ENCODE results near the gene ARF5. TPM values are rescaled to one million over a fixed set of nuclear protein-coding genes. Genes with fewer than 3 reads are reported as not detected.

Gene ARF5
- total and polyA plus RNA-seq, 2 experiments from 2014 or later = 207 to 263 TPM

DNA sequence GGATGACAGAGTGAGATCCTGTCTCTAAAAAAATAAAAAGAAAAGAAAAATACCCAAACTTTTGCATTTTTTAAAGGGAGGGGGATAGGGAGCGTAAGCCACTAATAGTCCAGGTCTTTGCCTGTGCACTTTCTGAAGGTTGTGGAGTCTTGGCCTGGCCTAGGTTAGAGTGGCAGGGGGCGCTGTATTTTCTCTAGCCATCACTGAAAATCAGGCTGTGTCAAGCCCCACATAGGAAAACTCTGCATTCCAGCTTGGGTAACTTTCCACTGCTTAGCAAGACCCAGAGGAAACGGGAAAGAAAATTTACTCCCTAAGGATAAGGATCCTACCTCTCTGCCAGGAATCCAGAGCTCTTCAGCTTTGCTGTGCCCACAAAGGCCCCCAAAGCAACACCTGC lies 40.2 kb downstream of the ARF5 start:
- Histone ChIP-seq H3K9ac (no peak overlapping the region), H2AFZ (no peak overlapping the region), H3F3A (ENCODE audit: insufficient read depth) (peaks cover 10% of the 10 kb centered on the region), H3K27ac (no peak overlapping the region), H3K27me3 (replicated peaks; ENCODE audit: insufficient read depth) (peaks cover 11% of the 10 kb centered on the region; the same call in 1 of the 2 replicates), H3K4me1 (ENCODE audit: insufficient read depth) (peaks cover 16% of the 10 kb centered on the region), H3K9me3 (ENCODE audit: low read depth) (no peaks in the 10 kb centered on the region), H3K9me2 (ENCODE audit: insufficient read depth) (no peaks in the 10 kb centered on the region), H3K36me3 (ENCODE audit: low read depth) (no peaks in the 10 kb centered on the region), H3K4me2 (ENCODE audit: unreplicated experiment) (no peak overlapping the region), H3K4me3 (no peak overlapping the region), H3K79me2 (ENCODE audit: insufficient read depth) (no peaks in the 10 kb centered on the region), H4K20me1 (ENCODE audit: insufficient read depth) (no peaks in the 10 kb centered on the region)
- 52% methylated on average over 3 of the region's 3 CpGs for WGBS, 2 experiments (ENCODE audit: low coverage in 1 of 2, low lambda C conversion rate in 2 of 2, missing lambda C conversion rate in 2 of 2)
- TF ChIP-seq EZH2 (IDR thresholded peaks at IDR 0.05; ENCODE audit: insufficient read depth, poor library complexity, severe bottlenecking) (no peak), EZH2phosphoT487 (IDR thresholded peaks at IDR 0.05; ENCODE audit: insufficient read depth, low read depth) (no peak)
- no peak for DNase-seq
- in situ Hi-C loops (cut with MboI) = no loop called here

DNA sequence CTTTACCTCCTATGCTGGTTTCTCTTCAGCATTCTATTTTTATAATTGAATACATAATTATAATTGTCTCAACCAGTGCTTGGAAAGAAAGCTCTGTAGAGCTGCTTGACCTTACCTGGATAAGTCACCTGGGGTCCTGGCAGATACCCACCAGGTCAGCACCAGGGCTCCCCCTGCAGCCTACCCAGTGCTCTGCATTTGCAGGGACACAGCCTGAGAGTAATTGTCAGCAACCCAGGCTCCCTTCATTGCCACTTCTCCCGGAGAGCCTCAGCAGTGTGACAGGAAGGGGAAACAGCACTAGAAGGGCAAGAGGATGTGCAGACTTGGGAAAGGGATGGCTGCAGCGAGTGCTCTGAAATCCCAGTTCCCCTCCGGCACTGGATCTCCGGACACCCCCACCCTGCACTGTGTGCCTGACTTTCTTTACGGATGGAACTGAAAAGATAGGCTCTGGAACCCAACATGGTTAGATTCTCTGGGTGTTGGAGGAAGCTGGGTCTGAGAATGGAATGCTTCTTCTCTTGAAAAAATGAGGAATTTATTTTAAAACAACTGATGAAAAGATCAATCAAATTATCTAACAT lies 41.1 kb downstream of the ARF5 start:
- no peak for TF ChIP-seq EZH2phosphoT487 (IDR thresholded peaks at IDR 0.05; ENCODE audit: insufficient read depth, low read depth)
- no peak for TF ChIP-seq EZH2 (IDR thresholded peaks at IDR 0.05; ENCODE audit: insufficient read depth, poor library complexity, severe bottlenecking)
- H3K36me3 ChIP-seq (ENCODE audit: low read depth) = no peaks in the 10 kb centered on the region
- no peak for DNase-seq
- no peaks in the 10 kb centered on the region for H3K79me2 ChIP-seq (ENCODE audit: insufficient read depth)
- no peak overlapping the region for H3K9ac ChIP-seq
- in situ Hi-C loops (cut with MboI) = no loop called here
- H3F3A ChIP-seq (ENCODE audit: insufficient read depth) = peaks cover 15% of the 10 kb centered on the region
- no peaks in the 10 kb centered on the region for H3K9me3 ChIP-seq (ENCODE audit: low read depth)
- 20 to 23% methylated on average over 5 of the region's 5 CpGs for WGBS, 2 experiments (ENCODE audit: low coverage in 1 of 2, low lambda C conversion rate in 2 of 2, missing lambda C conversion rate in 2 of 2)
- H3K27ac ChIP-seq = no peak overlapping the region
- H3K27me3 ChIP-seq (replicated peaks; ENCODE audit: insufficient read depth) = peaks cover 9% of the 10 kb centered on the region; the same call in 1 of the 2 replicates
- no peak overlapping the region for H3K4me2 ChIP-seq (ENCODE audit: unreplicated experiment)
- H2AFZ ChIP-seq = peak overlapping the region; percentile 39; the same call in 1 of the 2 replicates
- no peaks in the 10 kb centered on the region for H3K9me2 ChIP-seq (ENCODE audit: insufficient read depth)
- peaks cover 20% of the 10 kb centered on the region for H3K4me1 ChIP-seq (ENCODE audit: insufficient read depth)
- no peaks in the 10 kb centered on the region for H4K20me1 ChIP-seq (ENCODE audit: insufficient read depth)
- H3K4me3 ChIP-seq = no peak overlapping the region

DNA sequence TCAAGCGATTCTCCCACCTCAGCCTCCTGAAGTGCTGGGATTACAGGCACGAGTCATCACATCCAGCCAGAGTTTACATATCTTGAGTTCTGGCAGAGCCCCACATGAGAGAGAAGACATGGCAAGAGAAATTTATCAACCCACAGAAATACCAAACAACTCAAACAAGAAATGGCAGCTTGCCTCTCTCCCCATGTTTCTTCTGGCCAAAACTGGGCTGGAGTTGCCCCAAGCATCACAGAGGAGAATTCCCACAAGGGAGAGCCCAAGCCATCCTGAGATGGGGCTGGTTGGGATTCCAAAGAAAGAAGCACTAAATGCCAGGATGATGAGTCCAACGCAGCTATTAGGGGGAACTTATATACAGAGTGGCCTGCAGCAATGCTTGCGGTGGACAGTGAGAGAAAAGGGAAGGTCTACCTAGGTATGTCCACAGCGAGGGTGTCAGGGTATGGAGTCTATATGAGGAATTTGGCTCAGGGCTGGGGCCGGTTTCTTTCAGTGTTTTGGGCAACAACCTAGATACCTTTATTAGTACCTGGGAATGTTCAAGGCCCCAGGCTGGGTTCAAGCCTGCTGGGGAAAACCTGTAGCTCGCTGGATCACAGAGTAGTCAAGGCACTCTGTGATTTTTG lies 44.2 kb downstream of the ARF5 start:
- H4K20me1 ChIP-seq (ENCODE audit: insufficient read depth) = no peaks in the 10 kb centered on the region
- TF ChIP-seq EZH2phosphoT487 (IDR thresholded peaks at IDR 0.05; ENCODE audit: insufficient read depth, low read depth) (no peak), EZH2 (IDR thresholded peaks at IDR 0.05; ENCODE audit: insufficient read depth, poor library complexity, severe bottlenecking) (no peak)

DNA sequence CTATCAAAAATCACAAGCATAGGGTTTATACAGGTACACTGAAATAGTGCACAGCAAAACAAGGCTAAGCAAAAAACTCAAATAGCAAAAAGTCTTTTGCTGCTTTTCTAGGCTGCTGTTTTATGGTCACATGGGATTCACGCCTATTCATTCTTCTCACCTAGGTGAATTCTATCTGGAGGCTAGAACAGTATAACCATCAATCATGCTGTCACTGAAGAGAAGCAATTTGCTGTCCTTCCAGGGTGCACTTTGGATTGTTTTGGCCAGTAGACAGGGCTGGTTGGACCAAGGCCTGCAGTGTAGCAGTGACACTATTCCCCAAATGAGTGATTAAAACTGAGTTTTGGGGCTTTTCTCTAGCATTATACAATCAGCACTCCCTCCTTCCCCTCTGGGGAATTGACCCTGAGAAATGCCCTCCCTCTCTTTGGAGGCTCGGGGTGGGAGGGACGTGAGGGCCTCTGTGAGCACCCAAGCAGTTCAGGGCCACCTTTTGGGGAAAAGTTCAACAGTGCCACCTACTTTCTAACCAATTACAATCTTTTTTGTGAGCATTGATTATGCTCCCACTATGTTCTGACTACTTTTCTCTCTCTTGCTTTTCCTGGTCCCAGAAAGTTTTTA lies 47.6 kb downstream of the ARF5 start:
- Histone ChIP-seq H3K27ac (peak overlapping the region; percentile 50), H3F3A (ENCODE audit: insufficient read depth) (peaks cover 22% of the 10 kb centered on the region), H3K4me1 (ENCODE audit: insufficient read depth) (peaks cover 28% of the 10 kb centered on the region), H3K27me3 (replicated peaks; ENCODE audit: insufficient read depth) (no peaks in the 10 kb centered on the region), H3K9me2 (ENCODE audit: insufficient read depth) (no peaks in the 10 kb centered on the region), H3K4me2 (ENCODE audit: unreplicated experiment) (no peak overlapping the region), H3K79me2 (ENCODE audit: insufficient read depth) (no peaks in the 10 kb centered on the region), H3K9me3 (ENCODE audit: low read depth) (no peaks in the 10 kb centered on the region), H3K9ac (no peak overlapping the region), H3K36me3 (ENCODE audit: low read depth) (no peaks in the 10 kb centered on the region), H3K4me3 (no peak overlapping the region), H4K20me1 (ENCODE audit: insufficient read depth) (no peaks in the 10 kb centered on the region), H2AFZ (no peak overlapping the region)
- TF ChIP-seq EZH2phosphoT487 (IDR thresholded peaks at IDR 0.05; ENCODE audit: insufficient read depth, low read depth) = no peak
- TF ChIP-seq EZH2 (IDR thresholded peaks at IDR 0.05; ENCODE audit: insufficient read depth, poor library complexity, severe bottlenecking) = no peak
- WGBS, 2 experiments (ENCODE audit: low coverage in 1 of 2, low lambda C conversion rate in 2 of 2, missing lambda C conversion rate in 2 of 2) = 54 to 56% methylated on average over 3 of the region's 3 CpGs
- DNase-seq = no peak
- in situ Hi-C loops (cut with MboI) = no loop called here

More for the DNA sequence above, 44.2 kb downstream of the ARF5 start:
- DNase-seq = peak; percentile 81
- Histone ChIP-seq H3K27me3 (replicated peaks; ENCODE audit: insufficient read depth) (no peaks in the 10 kb centered on the region), H3K27ac (peak overlapping the region; percentile 49), H3K36me3 (ENCODE audit: low read depth) (no peaks in the 10 kb centered on the region), H3K4me3 (no peak overlapping the region), H3K9ac (no peak overlapping the region), H3K79me2 (ENCODE audit: insufficient read depth) (no peaks in the 10 kb centered on the region), H3F3A (ENCODE audit: insufficient read depth) (peaks cover 22% of the 10 kb centered on the region), H2AFZ (no peak overlapping the region; the same call in 1 of the 2 replicates), H3K9me2 (ENCODE audit: insufficient read depth) (no peaks in the 10 kb centered on the region), H3K4me1 (ENCODE audit: insufficient read depth) (peaks cover 28% of the 10 kb centered on the region), H3K4me2 (ENCODE audit: unreplicated experiment) (no peak overlapping the region), H3K9me3 (ENCODE audit: low read depth) (no peaks in the 10 kb centered on the region)
- in situ Hi-C loops (cut with MboI) = no loop called here
- WGBS, 2 experiments (ENCODE audit: low coverage in 1 of 2, low lambda C conversion rate in 2 of 2, missing lambda C conversion rate in 2 of 2) = 63 to 65% methylated on average over 7 of the region's 7 CpGs
